HEK293T (cell line): Measurements from ENCODE around the gene SSRP1.

Experiments
- CTCF ChIA-PET: fragments of 350-600 bp; formaldehyde crosslinking; extraction: SDS; loops from one replicate; lab custom pipeline; 2021; ENCODE audit warnings: antibody characterized with exemption, inconsistent platforms; lab: Yijun Ruan, JAX
- POLR2A ChIA-PET: fragments of 350-600 bp; formaldehyde crosslinking; extraction: SDS; loops from one replicate; lab custom pipeline; 2020; ENCODE audit warnings: antibody characterized with exemption, inconsistent platforms; lab: Yijun Ruan, JAX
- DNase-seq: peaks from one replicate; pipeline ENCODE4 v3.0.0; 2012; ENCODE audit warnings: mixed read lengths; ENCODE audit errors: extremely low spot score
- ARNT ChIP-seq: fragments of 450-650 bp; IDR thresholded peaks from 2 replicates; pipeline ENCODE4 v1.6.1; 2017; ENCODE audit warnings: mild to moderate bottlenecking
- BHLHE40 ChIP-seq: fragments of 450-650 bp; IDR thresholded peaks from 2 replicates; pipeline ENCODE4 v1.6.1; 2016; ENCODE audit warnings: mild to moderate bottlenecking, moderate library complexity, borderline replicate concordance
- CTBP1 ChIP-seq: fragments of 450-650 bp; IDR thresholded peaks from 2 replicates; pipeline ENCODE4 v1.6.1; 2016; ENCODE audit warnings: borderline replicate concordance
- ELF4 ChIP-seq: fragments of 450-650 bp; IDR thresholded peaks from 2 replicates; pipeline ENCODE4 v1.6.1; 2017; ENCODE audit warnings: antibody characterized with exemption
- FOXA1 ChIP-seq: fragments of 450-650 bp; IDR thresholded peaks from 2 replicates; pipeline ENCODE4 v1.6.1; 2016; ENCODE audit warnings: mild to moderate bottlenecking
- FOXK2 ChIP-seq: fragments of 450-650 bp; IDR thresholded peaks from 2 replicates; pipeline ENCODE4 v1.6.1; 2016; ENCODE audit warnings: mild to moderate bottlenecking
- FOXM1 ChIP-seq: fragments of 450-650 bp; IDR thresholded peaks from 2 replicates; pipeline ENCODE4 v1.6.1; 2017; ENCODE audit warnings: mild to moderate bottlenecking, borderline replicate concordance
- HDGF ChIP-seq: fragments of 450-650 bp; IDR thresholded peaks from 2 replicates; pipeline ENCODE4 v1.6.1; 2017; ENCODE audit warnings: antibody characterized with exemption, borderline replicate concordance
- L3MBTL2 ChIP-seq: fragments of 450-650 bp; conservative IDR thresholded peaks from 2 replicates; pipeline ENCODE4 v1.6.1; 2016; ENCODE audit warnings: mild to moderate bottlenecking
- LEF1 ChIP-seq: fragments of 450-650 bp; IDR thresholded peaks from 2 replicates; pipeline ENCODE4 v1.6.1; 2017; ENCODE audit warnings: mild to moderate bottlenecking, borderline replicate concordance
- NFRKB ChIP-seq: fragments of 450-650 bp; IDR thresholded peaks from 2 replicates; pipeline ENCODE4 v1.6.1; 2016; ENCODE audit warnings: mild to moderate bottlenecking, moderate library complexity
- SP1 ChIP-seq: fragments of 450-650 bp; IDR thresholded peaks from 2 replicates; pipeline ENCODE4 v1.6.1; 2017
- SUZ12 ChIP-seq: fragments of 450-650 bp; IDR thresholded peaks from 2 replicates; pipeline ENCODE4 v1.6.1; 2016; ENCODE audit warnings: mild to moderate bottlenecking
- TARDBP ChIP-seq: fragments of 450-650 bp; IDR thresholded peaks from 2 replicates; pipeline ENCODE4 v1.6.1; 2016
- ZNF384 ChIP-seq: fragments of 450-650 bp; IDR thresholded peaks from 2 replicates; pipeline ENCODE4 v1.6.1; 2016
- TF ChIP-seq, protein P1 (sequence below): fragments of 450-650 bp; IDR thresholded peaks from 2 replicates; pipeline ENCODE4 v1.6.1; 2016

The SSRP1 gene

DNA sequence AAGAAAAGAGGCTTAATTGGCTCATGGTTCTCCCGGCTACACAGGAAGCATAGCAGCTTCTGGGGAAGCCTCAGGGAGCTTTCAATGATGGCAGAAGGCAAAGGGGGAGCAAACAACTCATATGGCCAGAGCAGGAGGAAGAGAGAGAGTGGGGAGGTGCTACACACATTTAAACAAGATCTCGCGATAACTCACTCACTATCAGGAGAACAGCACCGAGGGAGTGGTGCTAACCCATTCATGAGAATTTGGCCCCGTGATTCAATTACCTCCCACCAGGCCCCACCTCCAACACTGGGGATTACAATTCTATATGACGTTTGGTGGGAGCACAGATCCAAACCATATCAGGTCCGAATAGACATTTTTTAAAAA is 57.0 kb downstream of the SSRP1 start:
- CTCF ChIA-PET = no interaction called here
- no peak for TF ChIP-seq ZNF384
- no peak for TF ChIP-seq TARDBP
- TF ChIP-seq, protein P1, sequence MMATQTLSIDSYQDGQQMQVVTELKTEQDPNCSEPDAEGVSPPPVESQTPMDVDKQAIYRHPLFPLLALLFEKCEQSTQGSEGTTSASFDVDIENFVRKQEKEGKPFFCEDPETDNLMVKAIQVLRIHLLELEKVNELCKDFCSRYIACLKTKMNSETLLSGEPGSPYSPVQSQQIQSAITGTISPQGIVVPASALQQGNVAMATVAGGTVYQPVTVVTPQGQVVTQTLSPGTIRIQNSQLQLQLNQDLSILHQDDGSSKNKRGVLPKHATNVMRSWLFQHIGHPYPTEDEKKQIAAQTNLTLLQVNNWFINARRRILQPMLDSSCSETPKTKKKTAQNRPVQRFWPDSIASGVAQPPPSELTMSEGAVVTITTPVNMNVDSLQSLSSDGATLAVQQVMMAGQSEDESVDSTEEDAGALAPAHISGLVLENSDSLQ = no peak
- no peak for TF ChIP-seq FOXM1
- no peak for TF ChIP-seq ELF4
- TF ChIP-seq SP1 = no peak
- TF ChIP-seq L3MBTL2 = no peak
- no peak for TF ChIP-seq LEF1
- no peak for TF ChIP-seq CTBP1
- TF ChIP-seq BHLHE40 = no peak
- no peak for TF ChIP-seq FOXK2
- TF ChIP-seq FOXA1 = no peak
- TF ChIP-seq NFRKB = no peak
- no peak for TF ChIP-seq ARNT
- TF ChIP-seq HDGF = no peak
- TF ChIP-seq SUZ12 = no peak

DNA sequence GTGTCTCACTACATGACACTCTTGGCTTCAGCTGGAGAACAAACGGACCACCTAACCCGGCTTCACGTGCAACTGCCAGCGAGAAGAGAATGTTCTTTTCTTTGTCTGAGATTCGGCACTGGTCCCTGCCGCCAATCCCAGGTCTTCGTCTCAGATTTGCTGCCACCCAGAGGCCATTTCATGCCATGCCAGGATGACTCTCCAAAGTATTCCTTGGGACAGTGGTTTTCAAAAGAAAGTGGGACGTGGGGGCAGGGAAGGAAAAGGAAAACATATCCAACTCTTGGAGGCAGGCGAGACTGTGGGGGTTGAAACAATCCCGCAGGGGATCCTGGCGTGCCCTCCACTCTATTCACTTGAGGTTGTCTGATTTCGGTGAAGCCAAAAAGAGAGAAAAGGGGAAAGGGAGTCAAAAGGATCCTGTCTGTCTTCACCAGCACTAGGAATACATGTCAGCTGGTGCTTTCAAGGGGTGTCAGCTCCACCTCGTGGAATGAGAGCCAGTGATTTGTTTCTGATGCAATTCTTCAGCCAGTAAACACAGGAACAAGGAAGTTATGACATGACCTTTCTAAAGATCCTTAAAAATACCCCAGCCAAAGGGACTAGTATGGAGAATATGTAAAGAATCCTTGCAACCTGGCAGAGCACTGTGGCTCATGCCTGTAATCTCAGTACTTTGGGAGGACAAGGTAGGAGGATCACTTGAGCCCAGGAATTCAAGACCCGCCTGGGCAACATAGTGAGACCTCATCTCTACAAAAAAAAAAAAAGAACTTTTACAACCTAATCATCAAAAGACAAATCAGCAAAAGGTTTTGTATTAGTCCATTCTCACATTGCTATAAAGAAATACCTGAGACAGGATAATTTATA is 57.6 kb downstream of the SSRP1 start:
- TF ChIP-seq CTBP1 (no peak), LEF1 (no peak), TARDBP (no peak), L3MBTL2 (no peak), BHLHE40 (no peak), NFRKB (no peak), SUZ12 (no peak), FOXA1 (no peak), ZNF384 (no peak)
- TF ChIP-seq, protein P1 = no peak
- DNase-seq = peak; percentile 79
- ChIA-PET CTCF (no interaction called here), POLR2A (no interaction called here)

More for the DNA sequence above, 57.0 kb downstream of the SSRP1 start:
- DNase-seq = no peak
- POLR2A ChIA-PET = interaction anchor here (0.5 kb wide), 1 partner anchor 56 kb away, joined by 3 read pairs; no protein-coding TSS in a partner anchor

DNA sequence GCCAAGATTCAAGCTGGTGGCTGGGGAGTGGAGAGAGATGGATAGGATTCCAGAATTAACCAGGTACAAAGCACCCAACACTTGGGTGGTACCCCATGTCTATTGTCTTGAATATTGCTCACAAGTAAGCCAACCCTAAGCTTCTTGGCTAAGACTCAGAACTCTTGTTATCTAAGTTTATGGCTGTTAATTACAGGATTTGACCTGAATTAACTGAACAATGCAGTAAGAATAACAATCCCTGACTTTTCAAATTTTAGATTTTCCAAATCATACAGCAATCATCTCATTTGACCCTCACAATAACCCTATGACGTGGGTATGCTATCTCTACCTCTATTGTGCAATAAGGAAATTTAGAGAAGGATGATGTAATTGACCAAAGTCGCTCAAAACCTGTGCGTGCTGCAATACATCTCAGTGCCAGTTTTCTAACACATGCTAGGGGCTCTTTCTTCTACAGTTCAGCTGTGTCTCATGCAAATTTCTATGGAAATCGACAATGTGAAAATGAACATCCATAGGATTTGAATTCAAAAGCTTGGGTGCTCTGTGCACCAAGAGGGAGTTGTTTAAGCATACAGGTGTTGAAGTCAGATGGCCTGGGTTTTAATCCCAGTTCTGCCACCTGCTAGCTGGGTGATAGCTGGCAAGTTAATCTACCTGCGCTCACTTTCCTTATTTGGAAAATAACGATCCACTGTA is 58.6 kb downstream of the SSRP1 start:
- DNase-seq = no peak
- TF ChIP-seq ARNT = no peak
- TF ChIP-seq BHLHE40 = no peak
- TF ChIP-seq SUZ12 = no peak
- POLR2A ChIA-PET = no interaction called here
- CTCF ChIA-PET = no interaction called here

DNA sequence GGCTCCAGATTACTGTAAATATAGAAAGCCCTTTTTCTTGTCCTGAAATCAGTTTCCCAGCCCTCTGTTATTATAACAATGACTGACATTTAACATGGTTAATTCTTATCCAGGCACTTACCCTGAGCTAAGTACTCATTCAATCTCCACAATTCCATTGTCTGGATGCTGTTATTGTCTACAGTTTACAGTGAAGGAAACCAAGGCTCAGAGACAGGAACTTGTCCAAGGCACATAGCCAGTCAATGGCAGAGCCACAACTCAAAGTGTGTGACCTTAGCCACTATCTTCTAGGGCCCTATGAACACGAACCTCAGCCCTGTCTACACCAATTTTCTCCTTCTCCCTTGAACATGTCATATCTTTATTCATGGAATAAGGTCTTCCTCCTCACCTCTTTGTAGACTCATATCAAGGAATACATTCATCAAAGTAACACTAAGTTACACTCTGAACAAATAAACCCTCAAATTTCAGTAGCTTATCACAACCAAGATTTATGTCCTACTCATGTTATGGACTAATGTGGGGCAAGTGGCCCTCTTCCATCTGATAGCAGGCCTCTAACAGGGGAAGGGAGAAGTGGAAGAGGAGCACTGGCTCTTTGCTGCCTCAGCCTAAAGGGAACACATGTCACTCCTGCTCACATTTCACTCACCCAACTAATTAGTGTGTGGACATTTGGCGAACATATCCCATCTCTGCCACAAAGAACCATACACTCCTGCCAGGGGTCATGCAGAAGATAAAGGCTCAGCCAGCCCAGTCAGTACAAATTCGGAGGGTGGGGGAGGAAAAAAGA is 59.3 kb downstream of the SSRP1 start:
- no peak for DNase-seq
- ChIA-PET CTCF (no interaction called here), POLR2A (no interaction called here)
- TF ChIP-seq, protein P1 = no peak
- no peak for TF ChIP-seq HDGF
- no peak for TF ChIP-seq FOXM1
- TF ChIP-seq FOXA1 = no peak
- no peak for TF ChIP-seq FOXK2
- no peak for TF ChIP-seq NFRKB
- TF ChIP-seq SP1 = no peak
- no peak for TF ChIP-seq ZNF384
- TF ChIP-seq CTBP1 = no peak
- TF ChIP-seq LEF1 = no peak
- TF ChIP-seq TARDBP = no peak
- no peak for TF ChIP-seq SUZ12
- no peak for TF ChIP-seq L3MBTL2
- TF ChIP-seq ELF4 = no peak
- no peak for TF ChIP-seq BHLHE40
